A673 (cell line): ENCODE results near the gene TLE6. TPM values are rescaled to one million over a fixed set of nuclear protein-coding genes. Genes with fewer than 3 reads are reported as not detected.
"Not testable (repeated sequence)": the region's sequence is repeated elsewhere in the genome, so short reads cannot be mapped to it uniquely, and the experiment has no call there.

Experiments used
- BruUV-seq: library from RNA; stranded (reverse); fragments of 400-500 nt; replicated peaks from 2 replicates; lab custom pipeline; 2021; lab: Mats Ljungman, UMichigan
- CTCF ChIA-PET: fragments of 300-600 bp; sonication (Branson Sonifier 250); formaldehyde crosslinking; loops from one replicate; lab custom pipeline; 2022; ENCODE audit warnings: antibody characterized with exemption; lab: Charles Lee
- POLR2A ChIA-PET: fragments of 300-600 bp; sonication (Branson Sonifier 250); formaldehyde crosslinking; loops from one replicate; lab custom pipeline; 2022; ENCODE audit warnings: antibody characterized with exemption; ENCODE audit not compliant: low non-redundant PET; lab: Charles Lee
- DNase-seq: peaks from one replicate; pipeline ENCODE4 v3.0.0-alpha.2; 2015; ENCODE audit warnings: low spot score
- H3K27ac ChIP-seq: fragments of 200-600 bp; sonication (generic); 2 replicates; pipeline ENCODE4 v1.5.1; 2016; ENCODE audit warnings: mixed run types, low read depth, mild to moderate bottlenecking, mixed read lengths, antibody characterized with exemption, low read length; ENCODE audit not compliant: poor library complexity, severe bottlenecking
- H3K27me3 ChIP-seq: fragments of 200-600 bp; sonication (generic); replicated peaks from 2 replicates; pipeline ENCODE4 v1.6.1; 2017; ENCODE audit warnings: mixed run types, low read depth, mild to moderate bottlenecking, mixed read lengths, antibody characterized with exemption, low read length; ENCODE audit not compliant: insufficient read depth, poor library complexity
- H3K36me3 ChIP-seq: fragments of 200-600 bp; sonication (generic); 2 replicates; pipeline ENCODE4 v1.6.1; 2016; ENCODE audit warnings: mixed run types, mild to moderate bottlenecking, mixed read lengths, antibody characterized with exemption, low read length; ENCODE audit not compliant: insufficient read depth, poor library complexity, severe bottlenecking
- H3K4me1 ChIP-seq: fragments of 200-600 bp; sonication (generic); 2 replicates; pipeline ENCODE4 v1.6.1; 2017; ENCODE audit warnings: mixed run types, mild to moderate bottlenecking, mixed read lengths, antibody characterized with exemption, low read length; ENCODE audit not compliant: insufficient read depth, poor library complexity, severe bottlenecking
- H3K4me3 ChIP-seq: fragments of 200-600 bp; sonication (generic); 2 replicates; pipeline ENCODE4 v1.5.1; 2016; ENCODE audit warnings: low read depth, mixed run types, mild to moderate bottlenecking, mixed read lengths, low read length; ENCODE audit not compliant: poor library complexity, severe bottlenecking
- H3K9me3 ChIP-seq: fragments of 200-600 bp; sonication (generic); 2 replicates; pipeline ENCODE4 v1.6.1; 2016; ENCODE audit warnings: mixed run types, low read depth, mild to moderate bottlenecking, mixed read lengths, antibody characterized with exemption, low read length; ENCODE audit not compliant: poor library complexity, severe bottlenecking
- CTCF ChIP-seq: fragments of 300-800, 200-600 bp; sonication (generic); conservative IDR thresholded peaks from 2 replicates; pipeline ENCODE4 v1.5.1; 2017; ENCODE audit warnings: low read depth, mild to moderate bottlenecking, antibody characterized with exemption, low read length, moderate library complexity, mixed read lengths
- EZH2 ChIP-seq: fragments of 200-600 bp; sonication (generic); IDR thresholded peaks from 2 replicates; pipeline ENCODE4 v1.6.1; 2017; ENCODE audit warnings: borderline replicate concordance, low read depth, mild to moderate bottlenecking, mixed read lengths, antibody characterized with exemption, low read length; ENCODE audit not compliant: poor library complexity, severe bottlenecking
- intact Hi-C: fragments of 100-400 bp; cut with micrococcal nuclease; formaldehyde crosslinking; loops from one replicate; pipeline ENCODE4 v1.10.0; 2022; ENCODE audit not compliant: unreplicated experiment
- total RNA-seq: library from RNA; stranded (reverse); gene quantifications from 2 replicates; pipeline ENCODE4 v1.2.3, GENCODE V29; 2021

Gene TLE6
- total RNA-seq, 1 experiment from 2014 or later = not detected

GRCh38 chr19:3036119-3036976 is 59.0 kb downstream of the TLE6 start:
- TF ChIP-seq CTCF = peak; percentile 46; the same call in 1 of the 2 replicates
- TF ChIP-seq EZH2 = no peak
- intact Hi-C loops = loop anchor here (5.0 kb wide), 1 partner anchor 54 kb away; no protein-coding TSS in a partner anchor
- POLR2A ChIA-PET = interaction anchor here (0.6 to 0.8 kb wide), 2 partner anchors 16 to 277 kb away, joined by 3 to 6 read pairs; no protein-coding TSS in a partner anchor

DNA sequence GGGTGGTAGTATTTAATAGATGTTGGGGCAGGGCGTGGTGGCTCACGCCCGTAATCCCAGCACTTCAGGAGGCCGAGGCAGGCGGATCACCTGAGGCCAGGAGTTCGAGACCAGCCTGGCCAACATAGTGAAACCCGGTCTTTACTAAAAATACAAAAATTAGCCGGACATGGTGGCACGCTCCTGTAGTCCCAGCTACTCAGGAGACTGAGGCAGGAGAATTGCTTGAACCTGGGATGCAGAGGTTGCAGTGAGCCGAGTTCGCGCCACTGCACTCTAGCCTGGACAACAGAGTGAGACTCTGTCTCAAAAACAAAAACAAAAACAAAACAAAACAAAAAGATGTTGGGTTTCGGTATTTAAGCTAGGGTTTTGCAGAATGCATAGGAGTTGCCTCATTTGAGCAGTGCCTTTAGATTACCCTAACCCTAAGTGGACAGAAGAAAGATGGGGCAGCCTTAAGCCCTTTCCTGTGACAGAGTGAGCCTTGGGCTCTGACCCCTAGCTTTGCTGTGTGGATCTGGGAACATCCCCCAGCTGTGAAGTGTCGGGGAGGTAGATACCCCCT is 59.7 kb downstream of the TLE6 start:
- ChIA-PET POLR2A (interaction anchor here (0.6 kb wide), 1 partner anchor 95 kb away, joined by 3 read pairs; no protein-coding TSS in a partner anchor), CTCF (interaction anchor here (1.3 kb wide), 1 partner anchor 24 kb away, joined by 4 read pairs; no protein-coding TSS in a partner anchor)
- not testable (repeated sequence) for H3K9me3 ChIP-seq, H3K27me3 ChIP-seq, BruUV-seq, H3K36me3 ChIP-seq, DNase-seq
- Histone ChIP-seq H3K4me3 (peak overlapping the region; percentile 58), H3K27ac (peak overlapping the region; percentile 91), H3K4me1 (peaks cover 24% of the 10 kb centered on the region)
- intact Hi-C loops = loop anchor here (5.0 kb wide), 1 partner anchor 55 kb away; no protein-coding TSS in a partner anchor

More at GRCh38 chr19:3036119-3036976, 59.0 kb downstream of the TLE6 start:
- Histone ChIP-seq H3K27ac (peak overlapping the region; percentile 91), H3K4me3 (peak overlapping the region; percentile 58), H3K27me3 (no peaks in the 10 kb centered on the region), H3K4me1 (peaks cover 18% of the 10 kb centered on the region), H3K9me3 (no peaks in the 10 kb centered on the region), H3K36me3 (no peaks in the 10 kb centered on the region)
- CTCF ChIA-PET = interaction anchor here (0.6 to 1.3 kb wide), 3 partner anchors 10 to 449 kb away, joined by 3 to 4 read pairs (median 3); no protein-coding TSS in a partner anchor
- peak; percentile 95 for DNase-seq
- BruUV-seq = no TSS peak

GRCh38 chr19:3038214-3038613 is 60.9 kb downstream of the TLE6 start:
- no peaks in the 10 kb centered on the region for H3K9me3 ChIP-seq
- no peak overlapping the region for H3K27ac ChIP-seq
- no peak overlapping the region for H3K4me3 ChIP-seq
- peaks cover 32% of the 10 kb centered on the region for H3K4me1 ChIP-seq
- DNase-seq = no peak
- BruUV-seq = no TSS peak
- ChIA-PET POLR2A (no interaction called here), CTCF (no interaction called here)
- intact Hi-C loops = loop anchor here (5.0 kb wide), 1 partner anchor 56 kb away; no protein-coding TSS in a partner anchor
- no peaks in the 10 kb centered on the region for H3K27me3 ChIP-seq
- no peaks in the 10 kb centered on the region for H3K36me3 ChIP-seq
- TF ChIP-seq EZH2 (no peak), CTCF (no peak)
